Kasumi-1 (cell line): ENCODE measurements around the gene HS1BP3.

Experiments
- DNase-seq, 2 experiments: peaks; one replicate each; lab custom pipeline; 2025; lab: John Stamatoyannopoulos, UW

The HS1BP3 gene

GRCh38 chr2:20663196-20664070 lies 12.5 kb upstream of the HS1BP3 start:
- DNase-seq, result no peak

- DNase-seq, result no peak
Observed at GRCh38 chr2:20662308-20662937, 11.5 kb upstream of the HS1BP3 start.

- DNase-seq, result peak; percentile 63 to 72
Observed at GRCh38 chr2:20661421-20662307, 10.8 kb upstream of the HS1BP3 start.

GRCh38 chr2:20660506-20661420 lies 9.9 kb upstream of the HS1BP3 start:
- DNase-seq, result no peak

GRCh38 chr2:20657522-20658235 lies 6.8 kb upstream of the HS1BP3 start:
- DNase-seq, result no peak

GRCh38 chr2:20656561-20656960 lies 5.7 kb upstream of the HS1BP3 start:
- DNase-seq, result no peak

GRCh38 chr2:20654535-20654813 lies 3.6 kb upstream of the HS1BP3 start:
- no peak for DNase-seq

GRCh38 chr2:20653695-20654534 lies 3.0 kb upstream of the HS1BP3 start:
- DNase-seq, result no peak

- no peak for DNase-seq
Observed at GRCh38 chr2:20652673-20653575, 2.0 kb upstream of the HS1BP3 start.

- no peak for DNase-seq
Observed at GRCh38 chr2:20652141-20652540, 1.2 kb upstream of the HS1BP3 start.

GRCh38 chr2:20651731-20652099 lies 817 bp upstream of the HS1BP3 start:
- no peak for DNase-seq

GRCh38 chr2:20650393-20650876 lies 463 bp downstream of the HS1BP3 start:
- peak; percentile 45 to 46 for DNase-seq

GRCh38 chr2:20649976-20650375 lies 922 bp downstream of the HS1BP3 start:
- DNase-seq, result no peak

- no peak for DNase-seq
Observed at GRCh38 chr2:20649576-20649975, 1.3 kb downstream of the HS1BP3 start.

GRCh38 chr2:20648831-20649230 lies 2.1 kb downstream of the HS1BP3 start:
- DNase-seq, result no peak

GRCh38 chr2:20648206-20648605 lies 2.7 kb downstream of the HS1BP3 start:
- no peak for DNase-seq

GRCh38 chr2:20647738-20648137 lies 3.2 kb downstream of the HS1BP3 start:
- DNase-seq, result no peak

GRCh38 chr2:20647211-20647610 lies 3.7 kb downstream of the HS1BP3 start:
- DNase-seq, result no peak

GRCh38 chr2:20646446-20646845 lies 4.5 kb downstream of the HS1BP3 start:
- DNase-seq, result no peak
